Middle frontal gyrus (tissue), 1 donor: Measurements from ENCODE around the gene NR1D2.
"Not testable (repeated sequence)": the region's sequence is repeated elsewhere in the genome, so short reads cannot be mapped to it uniquely, and the experiment has no call there.

ENCODE experiments used
- DNase-seq: peaks from one replicate; pipeline ENCODE4 v3.0.0-alpha.2; 2015; ENCODE audit warnings: low spot score; ENCODE audit errors: extremely low spot score

NR1D2 gene

DNA sequence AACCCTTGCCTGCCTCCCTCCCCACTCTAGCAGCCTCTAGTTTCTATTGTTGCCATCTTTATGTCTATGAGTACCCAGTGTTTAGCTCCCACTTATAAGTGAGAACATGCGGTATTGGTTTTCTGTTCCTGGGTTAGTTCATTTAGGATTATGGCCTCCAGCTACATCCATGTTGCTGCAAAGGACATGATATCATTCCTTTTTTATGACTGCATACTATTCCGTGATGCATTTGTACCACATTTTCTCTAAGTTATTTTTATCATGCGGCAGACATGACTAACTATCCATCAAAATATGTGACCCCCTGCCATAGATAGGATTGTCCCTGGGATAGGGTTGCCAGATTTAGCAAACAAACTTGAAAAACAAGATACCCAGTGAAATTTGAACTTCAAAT is 58.4 kb downstream of the NR1D2 start:
- DNase-seq: no peak

DNA sequence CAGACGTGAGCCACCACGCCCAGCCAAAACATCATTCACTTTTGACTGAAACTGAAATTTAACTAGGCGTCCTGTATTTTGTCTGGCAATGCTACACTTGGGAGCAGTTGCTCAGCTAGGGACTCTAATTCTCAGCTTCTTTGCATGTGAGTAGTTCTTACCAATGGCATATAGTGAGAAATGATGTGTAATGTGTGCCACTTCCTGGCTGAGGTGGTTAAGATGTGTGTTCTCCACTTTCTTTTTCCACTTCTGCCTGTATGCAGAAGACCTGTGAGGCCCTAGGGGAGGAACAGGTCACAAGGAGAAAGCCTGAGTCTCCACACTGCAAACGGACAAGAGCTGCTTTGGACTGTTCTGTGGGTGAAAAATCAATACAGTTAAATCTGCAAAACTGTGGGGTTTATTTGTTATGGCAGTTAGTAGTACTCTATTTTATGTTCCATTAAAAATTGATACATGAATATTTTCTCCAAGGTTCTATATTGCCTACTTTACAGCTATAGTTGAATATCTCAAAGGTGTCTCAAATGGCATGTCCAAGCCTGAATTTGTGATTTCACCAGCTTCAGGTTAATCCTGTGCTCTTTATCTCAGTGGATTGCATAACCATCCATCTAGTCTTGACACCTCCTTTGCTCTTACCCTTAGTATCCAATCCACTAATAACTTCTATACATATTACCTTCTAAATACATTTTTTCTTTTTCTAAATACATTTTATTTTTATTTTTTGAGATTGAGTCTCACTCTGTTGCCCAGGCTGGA is 59.3 kb downstream of the NR1D2 start:
- no peak for DNase-seq

DNA sequence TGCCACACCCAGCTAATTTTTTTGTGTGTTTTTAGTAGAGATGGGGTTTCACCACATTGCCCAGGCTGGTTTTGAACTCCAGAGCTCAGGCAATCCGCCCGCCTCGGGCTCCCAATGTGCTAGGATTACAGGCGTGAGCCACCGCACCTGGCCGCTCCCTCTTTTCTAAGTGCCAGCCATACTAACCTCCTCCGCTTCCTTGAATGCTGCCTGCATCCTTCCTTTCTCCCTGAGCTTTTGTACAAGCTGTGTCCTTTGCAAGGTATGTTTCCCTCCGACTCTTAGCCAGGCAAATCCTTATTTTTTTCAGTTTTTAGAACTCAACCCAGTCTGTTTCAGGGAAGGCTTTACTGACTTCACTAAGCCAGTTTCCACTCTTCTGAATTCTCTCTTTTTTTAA is 60.6 kb downstream of the NR1D2 start:
- no peak for DNase-seq

DNA sequence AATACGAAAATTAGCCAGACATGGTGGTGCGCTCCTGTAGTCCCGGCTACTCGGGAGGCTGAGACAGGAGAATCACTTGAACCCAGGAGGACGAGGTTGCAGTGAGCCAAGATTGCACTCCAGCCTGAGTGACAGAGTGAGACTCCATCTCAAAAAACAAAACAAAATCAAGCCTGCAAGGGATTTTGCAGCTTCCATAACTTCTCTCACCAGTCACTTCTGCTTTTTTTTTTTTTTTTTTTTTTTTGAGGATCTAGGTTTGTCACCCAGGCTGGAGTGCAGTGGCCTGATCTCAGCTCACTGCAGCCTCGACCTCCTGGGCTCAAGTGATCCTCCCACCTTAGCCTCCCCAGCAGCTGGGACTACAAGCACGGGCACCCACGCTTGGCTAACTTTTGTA is 65.7 kb downstream of the NR1D2 start:
- not testable (repeated sequence) for DNase-seq

DNA sequence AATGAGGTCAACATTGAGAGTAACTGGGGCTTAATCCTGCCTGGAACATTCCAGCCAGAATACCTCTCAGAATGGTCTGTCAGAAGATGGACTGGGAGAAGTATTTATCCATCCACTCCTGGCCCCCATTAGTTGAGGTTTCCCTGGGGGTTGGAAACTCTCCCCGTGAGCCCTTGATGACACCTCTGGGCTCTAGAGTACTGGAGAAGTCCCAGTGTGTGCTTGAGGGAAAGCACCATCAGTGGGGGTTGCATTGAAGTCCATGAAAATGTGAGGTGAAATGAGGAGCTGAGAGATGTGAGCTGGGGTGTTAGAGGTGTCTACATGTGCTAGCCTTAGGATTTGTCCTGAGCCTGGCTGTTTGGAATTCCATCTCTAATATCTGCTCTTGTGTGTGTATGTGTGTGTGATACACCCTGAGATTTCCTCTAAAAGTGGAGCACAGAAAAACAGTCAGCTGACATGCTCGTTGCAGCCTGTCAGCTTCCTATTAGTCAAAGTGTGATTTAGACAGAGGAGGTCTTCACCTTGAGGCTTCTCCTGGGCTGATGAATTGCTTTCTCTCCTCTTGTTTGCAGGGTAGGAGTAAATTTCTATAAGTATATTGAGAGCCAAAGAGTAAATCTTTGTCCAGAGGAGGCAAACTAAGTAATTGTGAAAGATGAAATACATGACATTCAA is 67.6 kb downstream of the NR1D2 start:
- no peak for DNase-seq

- DNase-seq: no peak
Observed at GRCh38 chr3:24017305-24017704, 72.2 kb downstream of the NR1D2 start.

DNA sequence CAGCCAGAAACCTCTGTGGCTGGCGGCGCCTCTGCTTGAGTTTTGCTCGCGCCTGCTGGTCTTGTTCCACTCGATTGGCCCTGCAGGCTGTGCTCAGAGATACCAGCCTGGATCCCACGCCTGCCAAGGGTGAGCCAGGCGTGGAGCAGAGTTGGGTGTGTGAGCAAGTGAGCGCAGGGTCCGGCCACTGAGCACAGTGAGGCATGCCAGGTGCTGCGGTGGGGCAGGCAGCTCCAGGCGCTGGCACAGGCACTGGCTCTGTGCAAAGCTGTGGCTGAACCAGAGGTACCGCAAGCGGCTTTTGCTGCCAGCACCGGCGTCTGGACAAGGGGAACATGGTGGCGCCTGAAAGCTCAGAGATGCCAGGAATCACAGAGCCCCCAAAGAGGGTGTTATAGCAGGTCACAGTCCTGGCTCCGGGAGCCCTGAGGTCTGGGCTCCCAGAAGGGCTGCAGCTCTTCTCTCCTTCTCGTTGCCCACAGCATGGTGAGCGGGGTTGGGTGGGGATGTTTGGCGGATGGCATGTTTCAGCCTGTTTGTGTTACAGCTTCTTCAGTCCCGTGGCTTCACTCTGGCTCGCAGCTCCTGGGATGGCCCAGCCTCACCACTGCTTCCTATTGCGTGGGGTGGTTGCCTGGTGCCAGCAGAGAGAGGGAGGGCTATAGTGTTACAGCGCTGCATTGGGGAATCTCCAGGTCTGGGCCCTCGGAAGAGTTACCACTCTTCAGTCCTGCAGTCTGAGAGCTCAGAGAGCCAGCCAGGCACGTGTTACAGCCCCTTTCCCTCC is 73.9 kb downstream of the NR1D2 start:
- no peak for DNase-seq

- DNase-seq: no peak
Observed at GRCh38 chr3:24019585-24019984, 74.5 kb downstream of the NR1D2 start.

DNA sequence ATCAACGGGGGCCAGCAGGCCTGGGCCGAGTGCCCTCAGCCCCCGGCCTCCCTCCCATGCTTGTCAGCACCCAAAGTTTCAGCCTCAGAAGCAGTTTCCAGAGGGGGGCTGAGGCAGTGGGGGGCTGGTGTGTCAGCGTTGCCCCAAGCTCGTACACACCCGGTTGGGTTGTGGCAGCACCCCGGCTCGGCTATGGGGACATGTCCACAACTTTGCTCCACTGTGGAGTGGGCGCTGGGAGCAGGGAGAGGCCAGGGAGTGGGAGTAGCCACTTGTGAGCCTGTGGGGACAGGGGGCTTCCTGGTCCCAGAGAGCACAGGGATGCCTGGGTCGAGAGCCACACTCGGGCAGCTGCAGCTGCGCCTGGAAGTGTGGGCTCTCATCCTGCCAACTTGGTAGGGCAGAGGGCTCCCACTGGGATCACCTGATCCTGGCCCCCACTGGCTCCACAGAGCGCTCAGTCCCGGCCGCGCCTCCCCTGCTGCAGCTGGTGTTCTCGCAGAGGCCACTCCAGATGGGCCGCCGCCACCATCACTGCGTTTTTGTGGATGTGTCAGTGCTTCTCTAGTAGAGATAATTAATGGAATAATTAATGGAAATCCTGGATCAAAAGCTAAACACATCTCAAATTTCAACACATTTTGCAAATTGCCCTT is 75.1 kb downstream of the NR1D2 start:
- no peak for DNase-seq

GRCh38 chr3:24023197-24023596 is 78.1 kb downstream of the NR1D2 start:
- DNase-seq: no peak

- no peak for DNase-seq
Observed at GRCh38 chr3:24025805-24026204, 80.7 kb downstream of the NR1D2 start.

- DNase-seq: not testable (repeated sequence)
Observed at GRCh38 chr3:24026665-24027064, 81.6 kb downstream of the NR1D2 start.

DNA sequence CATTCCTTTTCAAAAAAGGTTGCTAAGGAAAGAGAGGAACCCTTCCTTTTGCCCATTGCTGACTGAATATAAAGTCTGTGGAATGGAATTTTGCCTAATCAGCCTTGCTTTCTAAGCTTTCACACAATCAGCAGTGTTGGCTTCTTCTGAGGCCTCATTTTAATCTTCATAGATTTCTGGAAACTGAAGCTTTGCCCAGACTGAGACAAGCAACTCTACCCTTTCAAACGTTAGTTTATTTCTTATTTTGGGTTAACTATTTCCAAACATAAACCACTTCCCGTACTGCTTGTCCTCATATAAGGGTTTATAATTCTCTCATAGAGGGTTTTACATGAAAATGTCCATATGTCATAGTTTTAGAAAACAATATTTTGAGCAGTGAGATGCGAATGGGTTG is 82.9 kb downstream of the NR1D2 start:
- peak; percentile 16 for DNase-seq
